Amniotic epithelial cell (primary cell): ENCODE measurements around the gene CLCN6.

Experiments used
- DNase-seq: peaks from one replicate; pipeline ENCODE4 v3.0.0-alpha.2; 2010; ENCODE audit warnings: low read depth

Gene CLCN6

GRCh38 chr1:11879311-11880180, 73.6 kb downstream of the CLCN6 start:
- DNase-seq, result no peak

GRCh38 chr1:11880181-11880575, 74.2 kb downstream of the CLCN6 start:
- DNase-seq, result no peak

- no peak for DNase-seq
These were observed 75.1 kb downstream of the CLCN6 start for GRCh38 chr1:11880911-11881748.

GRCh38 chr1:11881749-11882441, 75.9 kb downstream of the CLCN6 start:
- no peak for DNase-seq

GRCh38 chr1:11882814-11883538, 77.0 kb downstream of the CLCN6 start:
- DNase-seq, result peak; percentile 7

- no peak for DNase-seq
These were observed 79.9 kb downstream of the CLCN6 start for GRCh38 chr1:11885916-11886315.

- no peak for DNase-seq
These were observed 81.1 kb downstream of the CLCN6 start for GRCh38 chr1:11886986-11887665.

- no peak for DNase-seq
These were observed 81.6 kb downstream of the CLCN6 start for GRCh38 chr1:11887666-11888007.

GRCh38 chr1:11888206-11888876, 82.3 kb downstream of the CLCN6 start:
- no peak for DNase-seq

GRCh38 chr1:11888877-11889208, 82.9 kb downstream of the CLCN6 start:
- no peak for DNase-seq

GRCh38 chr1:11891433-11892186, 85.6 kb downstream of the CLCN6 start:
- DNase-seq, result no peak
